ENCODE results near the gene CCAR1. TPM values are rescaled to one million over a fixed set of nuclear protein-coding genes. Genes with fewer than 3 reads are reported as not detected.
"Not testable (repeated sequence)": the region's sequence is repeated elsewhere in the genome, so short reads cannot be mapped to it uniquely, and the experiment has no call there.

CCAR1 gene
- total RNA-seq, 2 experiments from 2014 or later: 86.7 to 111 TPM

DNA sequence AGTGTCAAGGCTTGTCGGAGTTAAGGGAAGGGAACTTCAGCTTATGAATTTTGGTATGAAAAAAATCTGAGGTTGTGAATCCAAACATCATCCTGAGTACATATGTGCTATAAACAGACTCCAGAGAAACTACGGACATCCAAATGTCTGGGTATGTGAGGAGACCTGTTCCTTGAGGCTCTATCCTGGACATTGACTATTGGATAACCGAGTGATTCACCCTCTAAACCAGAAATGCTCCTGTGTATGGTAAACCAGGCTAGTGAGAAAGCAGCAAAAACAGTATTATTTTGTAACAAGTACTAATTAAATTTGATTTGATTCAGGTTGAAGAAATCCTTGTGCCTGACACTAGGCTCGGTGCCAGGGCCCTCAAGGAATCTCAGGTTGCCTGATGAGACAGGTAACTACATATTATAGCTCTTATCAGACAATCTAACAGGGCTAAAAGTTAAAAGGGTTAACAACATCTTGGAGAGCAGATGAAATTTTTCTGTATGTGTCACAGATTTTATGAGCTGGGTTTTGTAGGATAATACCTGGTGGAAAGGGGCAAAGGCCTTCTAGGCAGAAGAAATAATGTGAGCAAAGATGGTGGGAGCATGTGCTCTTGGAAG is 95.9 kb downstream of the CCAR1 start:
- DNase-seq: no peak
- no peaks in the 10 kb centered on the region for H3K36me3 Mint-ChIP-seq (ENCODE audit: low read depth)
- no peaks in the 10 kb centered on the region for H3K9me3 Mint-ChIP-seq
- ChIA-PET POLR2A (no interaction called here), CTCF (interaction anchor here (0.6 kb wide), 1 partner anchor 184 kb away, joined by 5 read pairs; no protein-coding TSS in a partner anchor)
- H3K27me3 Mint-ChIP-seq: no peaks in the 10 kb centered on the region
- H3K4me1 Mint-ChIP-seq: no peaks in the 10 kb centered on the region
- H3K4me3 Mint-ChIP-seq: no peak overlapping the region
- H3K27ac Mint-ChIP-seq: no peak overlapping the region

DNA sequence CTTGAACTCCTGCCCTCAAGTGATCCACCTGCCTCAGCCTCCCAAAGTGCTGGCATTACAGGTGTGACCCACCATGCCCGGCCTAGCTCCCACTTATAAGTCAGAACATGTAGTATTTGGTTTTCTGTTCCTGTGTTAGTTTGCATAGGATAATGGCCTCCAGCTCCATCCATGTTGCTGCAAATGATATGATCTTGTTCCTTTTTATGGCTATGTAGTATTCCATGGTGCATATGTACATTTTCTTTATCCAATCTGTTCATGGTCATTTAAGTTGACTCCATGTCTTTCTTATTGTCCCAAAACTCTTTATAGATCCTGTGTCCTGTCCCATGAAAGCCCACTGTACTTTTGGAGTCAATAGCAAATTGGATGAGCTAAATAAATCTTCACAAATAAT is 99.3 kb downstream of the CCAR1 start:
- H3K27me3 Mint-ChIP-seq; H3K36me3 Mint-ChIP-seq (ENCODE audit: low read depth); POLR2A ChIA-PET; H3K4me3 Mint-ChIP-seq; H3K9me3 Mint-ChIP-seq; H3K4me1 Mint-ChIP-seq; H3K27ac Mint-ChIP-seq; DNase-seq: not testable (repeated sequence)
- CTCF ChIA-PET: interaction anchor here (0.6 to 1.1 kb wide), 3 partner anchors 14 to 683 kb away, joined by 3 to 4 read pairs (median 3); no protein-coding TSS in a partner anchor

DNA sequence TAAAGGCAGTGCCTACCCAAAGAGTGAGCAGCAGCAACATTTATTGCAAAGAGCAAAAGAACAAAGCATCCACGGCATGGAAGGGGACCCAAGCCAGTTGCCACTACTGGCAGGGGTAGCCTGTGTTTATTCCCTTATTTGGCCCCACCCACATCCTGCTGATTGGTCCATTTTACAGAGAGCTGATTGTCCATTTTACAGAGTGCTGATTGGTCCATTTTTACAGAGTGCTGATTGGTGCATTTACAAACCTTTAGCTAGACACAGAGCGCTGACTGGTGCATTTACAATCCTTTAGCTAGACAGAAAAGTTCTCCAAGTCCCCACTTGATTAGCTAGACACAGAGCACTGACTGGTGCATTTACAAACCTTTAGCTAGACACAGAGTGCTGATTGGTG is 101.6 kb downstream of the CCAR1 start:
- H3K27ac Mint-ChIP-seq; H3K4me1 Mint-ChIP-seq; POLR2A ChIA-PET; H3K9me3 Mint-ChIP-seq; H3K4me3 Mint-ChIP-seq; DNase-seq; H3K27me3 Mint-ChIP-seq; H3K36me3 Mint-ChIP-seq (ENCODE audit: low read depth): not testable (repeated sequence)
- CTCF ChIA-PET: interaction anchor here (0.8 kb wide), 1 partner anchor 356 kb away, joined by 4 read pairs; no protein-coding TSS in a partner anchor

DNA sequence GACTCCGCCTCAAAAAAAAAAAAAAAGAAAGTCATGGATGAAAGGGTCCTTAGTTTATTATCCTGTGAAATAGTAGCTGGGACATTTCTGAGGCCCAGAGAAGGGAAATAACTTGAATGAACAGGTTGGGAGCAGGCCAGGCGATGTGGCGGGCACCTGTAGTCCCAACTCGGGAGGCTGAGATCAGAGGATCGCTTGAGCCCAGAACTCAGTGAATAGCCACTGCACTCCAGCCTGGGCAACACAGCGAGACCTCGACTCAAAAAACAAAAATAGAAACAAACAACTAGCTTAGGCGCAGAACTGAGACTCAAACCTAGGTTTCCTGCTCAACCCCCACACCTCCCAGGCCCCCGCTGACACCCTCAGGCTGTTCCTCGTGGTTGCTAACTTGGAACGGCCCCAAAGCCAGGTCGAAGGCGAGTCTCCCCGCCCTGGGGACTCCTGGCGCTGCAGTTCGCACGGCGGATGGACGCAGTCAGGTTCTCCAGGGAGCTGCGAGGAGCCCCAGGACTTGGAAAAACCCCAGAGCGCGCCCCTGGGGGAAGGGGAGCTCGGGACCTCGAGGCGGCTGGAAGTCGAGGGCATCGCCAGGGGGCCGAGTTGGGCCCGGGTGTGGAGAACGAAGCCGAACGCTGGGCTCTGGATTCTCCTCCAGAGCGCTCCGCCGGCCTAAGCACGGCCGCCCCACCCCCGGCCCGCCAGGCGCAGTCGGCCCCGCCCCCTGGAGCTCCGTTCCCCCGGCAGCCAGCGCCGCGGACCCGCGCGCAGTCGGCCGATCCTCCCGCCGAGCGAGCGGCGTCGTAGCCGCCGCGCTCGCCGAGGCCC is 105.9 kb downstream of the CCAR1 start, which contains the start of gene STOX1:
TSS of gene STOX1 (plus strand) at position 768 of the 828 bp plus-strand sequence. CDS start 93 bp downstream, outside the sequence.
- Mint-ChIP-seq H3K36me3 (ENCODE audit: low read depth) (no peaks in the 10 kb centered on the region), H3K4me1 (peaks cover 18% of the 10 kb centered on the region), H3K27me3 (peaks cover 10% of the 10 kb centered on the region), H3K4me3 (peak within 1 kb of the TSS; percentile 72), H3K27ac (peak within 1 kb of the TSS; percentile 54), H3K9me3 (no peaks in the 10 kb centered on the region)
- ChIA-PET CTCF (interaction anchor here (0.6 to 1.4 kb wide), 2 partner anchors 12 to 276 kb away, joined by 3 read pairs; no protein-coding TSS in a partner anchor), POLR2A (no interaction called here)
- DNase-seq: peak; percentile 52

DNA sequence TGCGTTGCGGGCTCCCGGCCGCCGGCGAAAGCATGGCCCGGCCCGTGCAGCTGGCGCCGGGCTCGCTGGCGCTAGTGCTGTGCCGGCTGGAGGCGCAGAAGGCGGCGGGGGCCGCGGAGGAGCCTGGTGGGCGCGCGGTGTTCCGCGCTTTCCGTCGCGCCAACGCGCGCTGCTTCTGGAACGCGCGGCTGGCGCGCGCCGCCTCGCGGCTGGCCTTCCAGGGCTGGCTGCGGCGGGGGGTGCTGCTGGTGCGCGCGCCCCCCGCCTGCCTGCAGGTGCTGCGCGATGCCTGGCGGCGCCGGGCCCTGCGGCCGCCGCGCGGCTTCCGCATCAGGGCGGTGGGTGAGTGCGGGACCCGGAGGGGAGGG is 106.5 kb downstream of the CCAR1 start:
- not testable (repeated sequence) for H3K4me3 Mint-ChIP-seq

DNA sequence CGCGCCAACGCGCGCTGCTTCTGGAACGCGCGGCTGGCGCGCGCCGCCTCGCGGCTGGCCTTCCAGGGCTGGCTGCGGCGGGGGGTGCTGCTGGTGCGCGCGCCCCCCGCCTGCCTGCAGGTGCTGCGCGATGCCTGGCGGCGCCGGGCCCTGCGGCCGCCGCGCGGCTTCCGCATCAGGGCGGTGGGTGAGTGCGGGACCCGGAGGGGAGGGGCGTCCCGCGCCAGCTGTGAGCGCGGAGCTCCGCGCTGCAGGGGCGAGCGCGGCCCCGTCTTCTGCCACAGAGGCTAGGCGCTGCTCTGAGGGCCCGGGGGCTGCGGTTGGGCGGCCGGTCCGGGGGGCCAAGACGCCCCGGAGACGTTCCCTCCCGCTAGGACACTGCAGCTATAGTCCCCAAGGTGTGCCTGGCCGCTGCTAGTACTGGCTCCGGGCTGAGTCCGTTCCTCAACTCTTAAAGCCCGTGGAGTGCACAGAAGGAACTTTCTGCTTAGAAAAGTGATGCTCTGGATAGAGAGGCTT is 107.1 kb downstream of the CCAR1 start:
- POLR2A ChIA-PET; H3K27me3 Mint-ChIP-seq; H3K36me3 Mint-ChIP-seq (ENCODE audit: low read depth); CTCF ChIA-PET; H3K9me3 Mint-ChIP-seq; H3K27ac Mint-ChIP-seq: not testable (repeated sequence)
- H3K4me1 Mint-ChIP-seq: peaks cover 18% of the 10 kb centered on the region
- peak; percentile 15 for DNase-seq
- H3K4me3 Mint-ChIP-seq: peak overlapping the region; percentile 54

More for the DNA sequence above, 106.5 kb downstream of the CCAR1 start:
- POLR2A ChIA-PET; H3K27ac Mint-ChIP-seq; H3K9me3 Mint-ChIP-seq; DNase-seq; H3K36me3 Mint-ChIP-seq (ENCODE audit: low read depth); H3K27me3 Mint-ChIP-seq: not testable (repeated sequence)
- H3K4me1 Mint-ChIP-seq: peaks cover 18% of the 10 kb centered on the region
- CTCF ChIA-PET: interaction anchor here (0.6 to 1.4 kb wide), 2 partner anchors 12 to 277 kb away, joined by 3 read pairs; no protein-coding TSS in a partner anchor

DNA sequence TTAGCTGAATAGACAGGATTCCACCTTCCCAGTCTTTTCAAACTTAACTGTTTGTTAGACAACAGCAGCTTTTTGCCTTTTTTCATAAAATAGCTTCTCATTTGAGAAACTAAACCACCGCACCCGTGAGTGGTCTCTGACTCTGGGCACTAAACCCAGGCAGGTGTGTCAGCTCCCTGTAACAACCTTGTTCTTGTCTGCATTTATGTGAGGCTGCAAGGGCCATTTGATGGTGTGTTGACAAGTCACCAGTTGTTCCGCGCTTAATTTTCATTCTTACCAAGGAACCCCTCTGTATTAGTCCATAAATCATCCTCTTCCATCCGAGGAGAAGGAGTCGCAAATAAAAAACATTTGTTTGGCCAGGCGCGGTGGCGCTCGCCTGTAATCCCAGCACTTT is 107.8 kb downstream of the CCAR1 start:
- ChIA-PET CTCF (no interaction called here), POLR2A (no interaction called here)
- no peaks in the 10 kb centered on the region for H3K36me3 Mint-ChIP-seq (ENCODE audit: low read depth)
- no peaks in the 10 kb centered on the region for H3K9me3 Mint-ChIP-seq
- no peak overlapping the region for H3K27ac Mint-ChIP-seq
- H3K4me1 Mint-ChIP-seq: peaks cover 18% of the 10 kb centered on the region
- DNase-seq: no peak
- H3K27me3 Mint-ChIP-seq: peaks cover 10% of the 10 kb centered on the region
- H3K4me3 Mint-ChIP-seq: peak overlapping the region; percentile 54

DNA sequence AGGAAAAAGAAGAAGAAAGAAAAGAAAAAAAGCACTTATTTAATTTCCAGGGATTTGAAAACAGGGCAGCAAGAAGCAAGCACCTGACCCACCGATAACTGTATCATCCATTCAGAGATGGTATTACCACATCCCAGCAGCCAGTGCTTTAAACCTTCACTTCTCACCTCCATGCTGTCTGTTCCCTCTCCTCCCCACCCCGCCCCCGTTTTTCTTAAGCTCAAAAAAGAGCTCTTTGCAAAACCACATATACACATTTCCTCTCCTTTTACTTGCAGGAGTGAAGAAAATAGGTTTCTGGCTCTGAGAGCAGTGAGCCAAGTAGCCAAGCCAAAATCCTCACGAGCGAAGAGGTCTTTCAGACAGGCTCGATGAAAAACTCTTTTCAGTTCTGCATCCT is 108.5 kb downstream of the CCAR1 start:
- ChIA-PET POLR2A (no interaction called here), CTCF (interaction anchor here (0.5 kb wide), 1 partner anchor 594 kb away, joined by 3 read pairs; no protein-coding TSS in a partner anchor)
- Mint-ChIP-seq H3K36me3 (ENCODE audit: low read depth) (no peaks in the 10 kb centered on the region), H3K27me3 (peaks cover 10% of the 10 kb centered on the region), H3K4me3 (no peak overlapping the region), H3K27ac (no peak overlapping the region), H3K9me3 (no peaks in the 10 kb centered on the region), H3K4me1 (peaks cover 18% of the 10 kb centered on the region)
- DNase-seq: no peak

DNA sequence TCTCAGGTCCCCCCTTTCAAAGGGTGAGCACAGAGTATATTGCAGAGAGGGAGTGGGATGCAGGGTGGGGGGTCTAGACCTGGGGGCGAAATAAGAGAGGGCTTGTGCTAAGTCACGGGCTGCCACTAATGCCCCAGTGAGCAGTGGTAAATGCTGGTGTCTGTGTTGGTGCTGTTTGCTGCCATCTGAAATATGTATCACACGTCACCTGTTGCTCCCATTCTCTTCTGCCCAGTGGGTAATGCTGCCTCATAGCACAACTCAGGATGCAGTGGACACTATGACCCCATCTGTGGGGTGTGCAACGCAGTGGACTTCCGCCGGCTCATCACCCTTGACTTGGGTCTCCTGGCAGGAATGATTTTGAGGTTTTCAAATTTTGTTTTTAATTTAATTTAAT is 108.9 kb downstream of the CCAR1 start:
- ChIA-PET POLR2A (no interaction called here), CTCF (no interaction called here)
- H3K9me3 Mint-ChIP-seq: no peaks in the 10 kb centered on the region
- H3K36me3 Mint-ChIP-seq (ENCODE audit: low read depth): no peaks in the 10 kb centered on the region
- H3K27ac Mint-ChIP-seq: no peak overlapping the region
- H3K4me3 Mint-ChIP-seq: no peak overlapping the region
- DNase-seq: no peak
- peaks cover 10% of the 10 kb centered on the region for H3K27me3 Mint-ChIP-seq
- H3K4me1 Mint-ChIP-seq: peaks cover 18% of the 10 kb centered on the region

DNA sequence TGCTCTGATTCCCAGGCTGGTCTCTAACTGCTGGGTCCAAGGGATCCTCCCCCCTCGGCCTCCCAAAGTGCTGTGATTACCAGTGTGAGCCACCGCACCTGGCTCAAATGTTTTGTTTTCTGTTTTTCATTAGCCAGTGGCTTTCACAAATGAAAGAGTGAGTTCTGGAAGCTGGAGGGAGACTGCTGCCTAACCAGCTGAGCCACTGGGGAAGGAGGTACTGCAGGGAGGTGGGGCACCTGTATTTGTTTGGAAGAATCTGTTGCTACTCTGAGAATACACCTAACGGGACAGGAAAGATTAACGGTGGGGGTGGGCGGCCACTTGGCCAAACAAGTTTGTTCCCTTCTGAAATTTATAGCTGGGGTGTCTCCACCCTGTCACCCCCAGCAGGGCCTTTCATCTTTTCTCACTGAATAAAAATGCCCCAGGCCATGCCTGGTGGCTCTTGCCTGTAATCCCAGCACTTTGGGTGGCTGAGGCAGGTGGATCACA is 111.0 kb downstream of the CCAR1 start:
- Mint-ChIP-seq H3K36me3 (ENCODE audit: low read depth) (no peaks in the 10 kb centered on the region), H3K9me3 (no peaks in the 10 kb centered on the region), H3K27ac (no peak overlapping the region), H3K4me1 (peaks cover 15% of the 10 kb centered on the region), H3K4me3 (no peak overlapping the region), H3K27me3 (peaks cover 10% of the 10 kb centered on the region)
- POLR2A ChIA-PET: no interaction called here
- CTCF ChIA-PET: interaction anchor here (0.7 kb wide), 1 partner anchor 47 kb away, joined by 3 read pairs; no protein-coding TSS in a partner anchor
- no peak for DNase-seq

DNA sequence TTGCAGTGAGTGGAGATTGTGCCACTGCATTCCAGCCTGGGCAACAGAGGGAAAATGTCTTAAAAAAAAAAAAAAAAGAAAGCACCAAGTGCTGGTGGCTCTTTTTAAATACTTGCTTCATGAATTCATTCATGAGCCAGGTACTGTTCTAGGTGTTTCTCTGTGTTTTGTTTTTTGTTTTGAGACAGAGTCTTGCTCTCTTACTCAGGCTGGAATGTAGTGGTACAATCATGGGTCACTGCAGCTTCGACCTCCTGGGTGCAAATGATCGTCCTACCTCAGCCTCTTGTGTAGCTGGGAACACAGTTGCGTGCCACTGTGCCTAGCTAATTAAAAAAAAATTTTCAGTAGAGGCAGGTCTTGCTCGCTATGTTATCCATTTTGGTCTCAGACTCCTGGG is 111.6 kb downstream of the CCAR1 start:
- Mint-ChIP-seq H3K27ac (no peak overlapping the region), H3K9me3 (no peaks in the 10 kb centered on the region), H3K4me1 (peaks cover 15% of the 10 kb centered on the region), H3K4me3 (no peak overlapping the region), H3K27me3 (peaks cover 10% of the 10 kb centered on the region), H3K36me3 (ENCODE audit: low read depth) (no peaks in the 10 kb centered on the region)
- no peak for DNase-seq
- CTCF ChIA-PET: no interaction called here
- POLR2A ChIA-PET: no interaction called here

DNA sequence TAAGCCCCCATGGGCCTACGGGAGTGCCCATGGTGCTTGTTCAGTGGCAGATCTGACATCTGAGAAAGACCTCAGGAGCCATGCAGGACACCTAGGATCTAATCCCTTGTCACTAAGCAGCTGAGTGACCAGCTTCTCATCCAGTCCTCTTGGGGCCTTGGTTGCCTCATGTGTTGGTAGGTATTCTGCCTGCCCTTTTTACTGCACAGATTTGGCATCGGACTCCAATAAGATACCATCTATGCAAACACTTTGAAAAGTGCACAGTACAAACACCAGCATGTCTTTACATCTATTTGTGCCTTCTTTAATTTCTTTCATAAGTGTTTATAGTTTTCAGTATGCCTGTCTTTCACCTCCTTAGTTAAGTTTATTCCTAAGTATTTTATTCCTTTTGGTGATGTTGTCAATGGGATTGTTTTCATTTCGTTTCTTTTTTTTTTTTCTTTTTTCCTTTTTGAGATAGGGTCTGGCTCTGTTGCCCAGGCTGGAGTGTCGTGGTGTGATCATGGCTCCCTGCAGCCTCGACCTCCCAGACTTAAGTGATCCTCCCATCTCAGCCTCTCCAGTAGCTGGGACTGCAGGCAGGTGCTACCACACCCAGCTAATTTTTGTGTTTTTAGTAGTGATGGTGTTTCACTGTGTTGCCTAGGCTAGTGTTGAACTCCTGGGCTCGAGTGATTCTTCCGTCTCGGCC is 116.7 kb downstream of the CCAR1 start:
- Mint-ChIP-seq H3K4me3 (no peak overlapping the region), H3K27me3 (no peaks in the 10 kb centered on the region), H3K36me3 (ENCODE audit: low read depth) (no peaks in the 10 kb centered on the region), H3K4me1 (no peaks in the 10 kb centered on the region), H3K27ac (no peak overlapping the region), H3K9me3 (no peaks in the 10 kb centered on the region)
- ChIA-PET POLR2A (no interaction called here), CTCF (interaction anchor here (0.5 to 1.0 kb wide), 2 partner anchors 14 to 125 kb away, joined by 3 read pairs; no protein-coding TSS in a partner anchor)
- no peak for DNase-seq

Measured in activated CD4-positive, alpha-beta T cell treated with anti-CD3 and anti-CD28 coated beads, Interleukin-2, amount 10 ng/mL, durations not matched to agents 7 days and 5 days (primary cell).